GM19035 (cell line): ENCODE measurements around the gene GJA3.

Experiments
- ATAC-seq: cut with Tn5 transposase; IDR thresholded peaks from one replicate; pipeline ENCODE4 v1.9.1; 2021; ENCODE audit not compliant: unreplicated experiment

The GJA3 gene

DNA sequence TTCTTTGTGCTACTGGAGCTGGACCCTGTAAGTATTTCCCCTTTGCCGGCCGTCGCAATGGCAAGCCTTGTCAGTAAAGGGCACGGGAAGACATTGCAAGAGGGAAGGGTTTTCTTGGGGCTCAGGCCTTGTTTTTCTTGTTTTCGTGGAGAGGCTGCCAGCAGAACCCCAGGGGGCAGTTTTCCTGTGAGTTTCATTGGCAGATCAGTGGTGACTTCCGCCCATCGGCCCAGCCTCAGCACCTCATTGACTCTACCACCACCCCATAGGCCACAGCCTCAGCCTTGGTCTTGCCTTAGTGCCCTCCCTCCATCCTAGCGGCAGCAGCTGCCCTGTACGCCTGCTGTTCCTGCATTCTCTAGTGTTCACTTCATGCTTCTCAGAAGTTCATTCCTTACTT is 61.5 kb downstream of the GJA3 start:
- no peak for ATAC-seq

DNA sequence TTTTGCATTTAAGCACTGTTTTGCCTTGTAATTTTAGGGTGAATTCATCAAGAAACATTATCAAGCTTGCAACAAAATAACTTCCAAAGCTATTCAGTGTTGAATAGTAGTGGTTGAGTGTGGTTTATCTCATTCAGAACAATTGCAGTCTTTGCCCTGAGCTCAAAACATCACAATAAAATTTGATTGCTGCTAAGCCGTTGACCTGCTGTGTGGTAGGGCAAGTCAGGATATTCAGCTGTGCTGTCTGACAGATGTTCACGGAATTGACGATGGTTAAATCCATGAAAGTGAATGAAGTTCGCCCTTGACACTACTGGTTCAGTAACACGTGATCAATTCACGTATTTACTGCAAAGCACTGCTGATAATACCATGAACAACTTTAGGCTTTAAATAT is 66.9 kb downstream of the GJA3 start:
- no peak for ATAC-seq

DNA sequence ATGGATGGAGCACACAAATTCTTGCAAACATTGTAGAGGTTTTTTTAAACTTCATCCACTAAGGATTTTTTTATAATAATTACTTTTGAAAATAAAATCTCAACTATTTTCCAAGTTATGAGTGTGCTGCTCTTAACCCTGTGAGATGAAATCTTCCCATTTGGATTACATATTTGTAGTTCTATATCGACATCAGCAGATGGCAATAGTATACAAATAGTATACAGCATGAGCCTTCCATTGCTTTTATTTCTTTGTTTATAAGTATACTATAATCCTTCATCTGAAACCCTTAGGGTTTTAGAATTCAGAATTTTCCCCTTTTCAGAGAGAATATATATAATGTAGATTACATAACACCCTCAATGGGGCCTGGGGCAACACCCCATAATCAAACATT is 70.5 kb downstream of the GJA3 start:
- ATAC-seq = no peak
